ENCODE measurements around the gene ZNF865. TPM values are rescaled to one million over a fixed set of nuclear protein-coding genes. Genes with fewer than 3 reads are reported as not detected.

The ZNF865 gene
- total RNA-seq, 1 donor from 2014 or later: 18.9 TPM

GRCh38 chr19:55601084-55601483 lies 4.4 kb upstream of the ZNF865 start:
- ATAC-seq (ENCODE audit: low read depth) (no peak), DNase-seq (no peak)
- CTCF ChIA-PET: no interaction called here
- H3K4me1 Mint-ChIP-seq: peaks cover 26% of the 10 kb centered on the region
- no peak for TF ChIP-seq CTCF (IDR thresholded peaks at IDR 0.05)
- peak overlapping the region; percentile 75 for H3K4me3 Mint-ChIP-seq
- no peaks in the 10 kb centered on the region for H3K27me3 Mint-ChIP-seq
- peak overlapping the region; percentile 79 for H3K27ac Mint-ChIP-seq
- POLR2A ChIA-PET: interaction anchor here (0.5 to 4.5 kb wide), 3 partner anchors 15 to 792 kb away, joined by 3 to 45 read pairs (median 42); partner anchors contain the start of gene U2AF2
- intact Hi-C loops (cut with micrococcal nuclease): loop anchor here (10.0 kb wide), 1 partner anchor 346 kb away; the partner anchor contains the start of gene PPP6R1
- peaks cover 29% of the 10 kb centered on the region for H3K36me3 Mint-ChIP-seq (ENCODE audit: low read depth)
- H3K9me3 Mint-ChIP-seq: no peaks in the 10 kb centered on the region

GRCh38 chr19:55602104-55603001 lies 3.1 kb upstream of the ZNF865 start:
- no peaks in the 10 kb centered on the region for H3K27me3 Mint-ChIP-seq
- H3K4me1 Mint-ChIP-seq: peaks cover 37% of the 10 kb centered on the region
- ChIA-PET POLR2A (interaction anchor here (0.7 kb wide), 1 partner anchor 9 kb away, joined by 4 read pairs; no protein-coding TSS in a partner anchor), CTCF (no interaction called here)
- no peak for TF ChIP-seq CTCF (IDR thresholded peaks at IDR 0.05)
- ATAC-seq (ENCODE audit: low read depth) (no peak), DNase-seq (no peak)
- no peak overlapping the region for H3K4me3 Mint-ChIP-seq
- intact Hi-C loops (cut with micrococcal nuclease): loop anchor here (10.0 kb wide), 1 partner anchor 348 kb away; the partner anchor contains the start of gene PPP6R1
- no peaks in the 10 kb centered on the region for H3K9me3 Mint-ChIP-seq
- H3K36me3 Mint-ChIP-seq (ENCODE audit: low read depth): peaks cover 29% of the 10 kb centered on the region
- peak overlapping the region; percentile 79 for H3K27ac Mint-ChIP-seq

GRCh38 chr19:55603115-55603514 lies 2.3 kb upstream of the ZNF865 start:
- intact Hi-C loops (cut with micrococcal nuclease): loop anchor here (10.0 kb wide), 1 partner anchor 348 kb away; the partner anchor contains the start of gene PPP6R1
- Mint-ChIP-seq H3K27ac (peak overlapping the region; percentile 53), H3K27me3 (no peaks in the 10 kb centered on the region), H3K36me3 (ENCODE audit: low read depth) (peaks cover 32% of the 10 kb centered on the region), H3K4me1 (peaks cover 44% of the 10 kb centered on the region), H3K4me3 (no peak overlapping the region), H3K9me3 (no peaks in the 10 kb centered on the region)
- ChIA-PET CTCF (no interaction called here), POLR2A (interaction anchor here (1.4 kb wide), 1 partner anchor 37 kb away, joined by 4 read pairs; the partner anchor contains the start of gene ZNF580)
- ATAC-seq (ENCODE audit: low read depth) (no peak), DNase-seq (no peak)
- no peak for TF ChIP-seq CTCF (IDR thresholded peaks at IDR 0.05)

- Mint-ChIP-seq H3K4me3 (peak overlapping the region; percentile 93), H3K27me3 (no peaks in the 10 kb centered on the region), H3K4me1 (peaks cover 44% of the 10 kb centered on the region), H3K27ac (peak overlapping the region; percentile 53), H3K36me3 (ENCODE audit: low read depth) (peaks cover 33% of the 10 kb centered on the region), H3K9me3 (no peaks in the 10 kb centered on the region)
- intact Hi-C loops (cut with micrococcal nuclease): loop anchor here (1.0 to 10.0 kb wide), 2 partner anchors 127 to 349 kb away; partner anchors contain the start of genes PPP6R1 and ZNF628
- ATAC-seq (ENCODE audit: low read depth) (no peak), DNase-seq (no peak)
- ChIA-PET CTCF (interaction anchor here (1.2 to 3.6 kb wide), 2 partner anchors 29 to 100 kb away, joined by 3 to 38 read pairs; no protein-coding TSS in a partner anchor), POLR2A (interaction anchor here (0.6 to 3.9 kb wide), 8 partner anchors 16 to 100 kb away, joined by 3 to 27 read pairs (median 5); partner anchors contain the start of genes ZNF580 and ZNF784)
- TF ChIP-seq CTCF (IDR thresholded peaks at IDR 0.05): no peak
Observed at GRCh38 chr19:55603581-55604292, 1.7 kb upstream of the ZNF865 start.
